OCI-LY7 (cell line): Measurements from ENCODE around the gene NUDT13. TPM values are rescaled to one million over a fixed set of nuclear protein-coding genes. Genes with fewer than 3 reads are reported as not detected.

ENCODE experiments used
- BruUV-seq: library from RNA; stranded (reverse); fragments of 400-500 nt; replicated peaks from 2 replicates; lab custom pipeline; 2021; lab: Mats Ljungman, UMichigan
- CTCF ChIA-PET: fragments of 300-600 bp; sonication (Branson Sonifier 250); formaldehyde crosslinking; loops from one replicate; lab custom pipeline; 2022; ENCODE audit warnings: antibody characterized with exemption; ENCODE audit not compliant: unreplicated experiment; lab: Charles Lee
- POLR2A ChIA-PET: fragments of 300-600 bp; sonication (Branson Sonifier 250); formaldehyde crosslinking; loops from one replicate; lab custom pipeline; 2022; ENCODE audit warnings: antibody characterized with exemption; lab: Charles Lee
- DNase-seq: peaks from one replicate; pipeline ENCODE4 v3.0.0-alpha.2; 2015; ENCODE audit warnings: low spot score
- H2AFZ ChIP-seq: fragments of 200-600 bp; sonication (generic), shearing (Covaris generic); 2 replicates; pipeline ENCODE4 v1.6.1; 2014; ENCODE audit warnings: mild to moderate bottlenecking, antibody characterized with exemption, low read length, moderate library complexity
- H3K27ac ChIP-seq: fragments of 200-600 bp; sonication (generic); 2 replicates; pipeline ENCODE4 v1.5.1; 2014; ENCODE audit warnings: mixed run types, low read depth, mild to moderate bottlenecking, moderate library complexity, low read length, inconsistent platforms; ENCODE audit not compliant: poor library complexity, severe bottlenecking
- H3K36me3 ChIP-seq: fragments of 200-600 bp; sonication (generic); 2 replicates; pipeline ENCODE4 v1.6.1; 2014; ENCODE audit warnings: mild to moderate bottlenecking, antibody characterized with exemption, low read length, moderate library complexity, mixed read lengths; ENCODE audit not compliant: insufficient read depth
- H3K4me1 ChIP-seq: fragments of 200-600 bp; sonication (generic); 2 replicates; pipeline ENCODE4 v1.5.1; 2014; ENCODE audit warnings: mild to moderate bottlenecking, low read length; ENCODE audit not compliant: insufficient read depth, poor library complexity, severe bottlenecking
- H3K4me2 ChIP-seq: fragments of 200-600 bp; sonication (generic); 2 replicates; pipeline ENCODE4 v1.6.1; 2014; ENCODE audit warnings: mild to moderate bottlenecking, low read length
- H3K4me3 ChIP-seq: fragments of 200-600 bp; sonication (generic); 2 replicates; pipeline ENCODE4 v1.5.1; 2014; ENCODE audit warnings: mild to moderate bottlenecking, low read depth, low read length; ENCODE audit not compliant: poor library complexity, severe bottlenecking
- H3K79me2 ChIP-seq: fragments of 200-600 bp; sonication (generic); 2 replicates; pipeline ENCODE4 v1.6.1; 2016; ENCODE audit warnings: low read depth, mild to moderate bottlenecking, low read length, moderate library complexity, mixed read lengths; ENCODE audit not compliant: insufficient read depth
- H3K9me2 ChIP-seq: fragments of 200-600 bp; sonication (generic); 2 replicates; pipeline ENCODE4 v1.6.1; 2016; ENCODE audit warnings: mild to moderate bottlenecking, low read length, mixed read lengths; ENCODE audit not compliant: insufficient read depth
- H3K9me3 ChIP-seq: fragments of 200-600 bp; sonication (generic); 2 replicates; pipeline ENCODE4 v1.6.1; 2014; ENCODE audit warnings: mild to moderate bottlenecking, mixed run types, low read length, mixed read lengths
- H4K20me1 ChIP-seq: fragments of 200-600 bp; sonication (generic); 2 replicates; pipeline ENCODE4 v1.6.1; 2014; ENCODE audit warnings: mild to moderate bottlenecking, antibody characterized with exemption, low read length, moderate library complexity, mixed read lengths; ENCODE audit not compliant: insufficient read depth
- EZH2phosphoT487 ChIP-seq: fragments of 200-600 bp; sonication (generic); IDR thresholded peaks from 2 replicates; pipeline ENCODE4 v1.6.1; 2018; ENCODE audit warnings: low read depth, borderline replicate concordance, mild to moderate bottlenecking, mixed run types, antibody characterized with exemption, low read length, moderate library complexity, mixed read lengths
- intact Hi-C: fragments of 100-400 bp; cut with micrococcal nuclease; formaldehyde crosslinking; loops from one replicate; pipeline ENCODE4 v1.10.0; 2022; ENCODE audit not compliant: unreplicated experiment
- total RNA-seq, 2 experiments: library from RNA; depleted of rRNA in 1 of 2; stranded (reverse); fragments of >200 nt in 1 of 2; shearing (Covaris generic) in 1 of 2; gene quantifications; 2 replicates each; pipeline ENCODE4 v1.2.3, GENCODE V29; 2014 to 2022
- TF ChIP-seq, protein P1 (sequence below): fragments of 200-600 bp; sonication (generic); conservative IDR thresholded peaks from 2 replicates; pipeline ENCODE4 v1.5.1; 2014; ENCODE audit warnings: mild to moderate bottlenecking, antibody characterized with exemption, low read length, moderate library complexity, mixed read lengths

Gene NUDT13
- total RNA-seq, 2 experiments from 2014 or later, result not detected

DNA sequence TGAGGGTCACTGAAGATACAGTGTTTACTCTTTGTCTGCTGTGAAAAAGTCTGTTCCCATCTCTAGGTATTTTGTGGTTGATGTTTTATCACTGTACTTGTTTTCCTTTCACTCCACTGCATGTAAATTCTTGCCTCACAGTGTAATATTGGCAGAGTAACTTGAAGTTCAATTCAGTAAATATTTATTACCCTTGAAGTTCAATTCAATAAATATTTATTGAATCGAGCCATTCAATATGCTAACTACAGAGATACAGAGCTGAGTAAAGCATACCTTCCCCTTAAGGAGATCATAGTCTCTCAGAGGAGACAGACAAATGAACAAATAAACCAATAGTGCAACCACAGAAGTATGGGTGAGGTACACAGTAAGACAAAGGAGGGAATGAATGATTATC lies 9.2 kb downstream of the NUDT13 start:
- DNase-seq, result no peak
- H3K9me2 ChIP-seq, result no peaks in the 10 kb centered on the region
- no TSS peak for BruUV-seq
- no peak overlapping the region for H3K27ac ChIP-seq
- H3K9me3 ChIP-seq, result no peaks in the 10 kb centered on the region
- TF ChIP-seq EZH2phosphoT487, result no peak
- TF ChIP-seq, protein P1, sequence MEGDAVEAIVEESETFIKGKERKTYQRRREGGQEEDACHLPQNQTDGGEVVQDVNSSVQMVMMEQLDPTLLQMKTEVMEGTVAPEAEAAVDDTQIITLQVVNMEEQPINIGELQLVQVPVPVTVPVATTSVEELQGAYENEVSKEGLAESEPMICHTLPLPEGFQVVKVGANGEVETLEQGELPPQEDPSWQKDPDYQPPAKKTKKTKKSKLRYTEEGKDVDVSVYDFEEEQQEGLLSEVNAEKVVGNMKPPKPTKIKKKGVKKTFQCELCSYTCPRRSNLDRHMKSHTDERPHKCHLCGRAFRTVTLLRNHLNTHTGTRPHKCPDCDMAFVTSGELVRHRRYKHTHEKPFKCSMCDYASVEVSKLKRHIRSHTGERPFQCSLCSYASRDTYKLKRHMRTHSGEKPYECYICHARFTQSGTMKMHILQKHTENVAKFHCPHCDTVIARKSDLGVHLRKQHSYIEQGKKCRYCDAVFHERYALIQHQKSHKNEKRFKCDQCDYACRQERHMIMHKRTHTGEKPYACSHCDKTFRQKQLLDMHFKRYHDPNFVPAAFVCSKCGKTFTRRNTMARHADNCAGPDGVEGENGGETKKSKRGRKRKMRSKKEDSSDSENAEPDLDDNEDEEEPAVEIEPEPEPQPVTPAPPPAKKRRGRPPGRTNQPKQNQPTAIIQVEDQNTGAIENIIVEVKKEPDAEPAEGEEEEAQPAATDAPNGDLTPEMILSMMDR, result no peak
- intact Hi-C loops, result no loop called here
- no peak overlapping the region for H2AFZ ChIP-seq
- peaks cover 13% of the 10 kb centered on the region; the same call in 1 of the 2 replicates for H3K36me3 ChIP-seq
- CTCF ChIA-PET, result no interaction called here
- POLR2A ChIA-PET, result no interaction called here
- H3K4me2 ChIP-seq, result no peak overlapping the region
- H3K4me3 ChIP-seq, result no peak overlapping the region
- H4K20me1 ChIP-seq, result no peaks in the 10 kb centered on the region
- H3K79me2 ChIP-seq, result no peaks in the 10 kb centered on the region
- H3K4me1 ChIP-seq, result no peaks in the 10 kb centered on the region

DNA sequence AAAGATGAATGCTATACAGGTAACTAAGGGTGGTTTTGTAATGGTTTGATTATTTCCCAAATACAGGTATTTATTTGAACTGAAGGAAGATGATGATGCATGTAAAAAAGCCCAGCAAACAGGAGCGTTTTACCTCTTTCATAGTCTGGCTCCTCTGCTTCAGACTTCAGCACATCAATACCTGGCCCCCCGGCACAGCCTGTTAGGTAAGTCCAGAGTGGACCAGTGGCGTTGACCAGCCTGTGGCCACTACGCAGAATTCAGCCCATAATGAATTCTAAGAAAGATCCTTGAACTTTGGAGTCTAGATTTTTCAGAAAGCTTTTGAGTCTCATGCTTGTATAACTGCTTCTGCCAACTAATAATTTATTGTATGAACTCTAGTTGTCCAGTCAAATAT lies 9.7 kb downstream of the NUDT13 start:
- intact Hi-C loops, result no loop called here
- Histone ChIP-seq H3K36me3 (peaks cover 13% of the 10 kb centered on the region; the same call in 1 of the 2 replicates), H3K4me3 (no peak overlapping the region), H4K20me1 (no peaks in the 10 kb centered on the region), H3K4me2 (no peak overlapping the region), H3K27ac (no peak overlapping the region), H3K4me1 (no peaks in the 10 kb centered on the region), H3K9me2 (no peaks in the 10 kb centered on the region), H3K79me2 (no peaks in the 10 kb centered on the region), H2AFZ (no peak overlapping the region), H3K9me3 (no peaks in the 10 kb centered on the region)
- no peak for DNase-seq
- no TSS peak for BruUV-seq
- POLR2A ChIA-PET, result interaction anchor here (0.7 kb wide), 1 partner anchor 1694 kb away, joined by 3 read pairs; no protein-coding TSS in a partner anchor
- CTCF ChIA-PET, result no interaction called here
- no peak for TF ChIP-seq EZH2phosphoT487
- TF ChIP-seq, protein P1, result no peak

GRCh38 chr10:73126343-73126742 lies 16.1 kb downstream of the NUDT13 start:
- Histone ChIP-seq H3K4me1 (no peaks in the 10 kb centered on the region), H3K9me3 (no peaks in the 10 kb centered on the region), H3K4me3 (no peak overlapping the region), H3K4me2 (no peak overlapping the region), H3K27ac (no peak overlapping the region), H3K9me2 (no peaks in the 10 kb centered on the region), H2AFZ (no peak overlapping the region), H3K36me3 (peaks cover 26% of the 10 kb centered on the region), H4K20me1 (no peaks in the 10 kb centered on the region), H3K79me2 (no peaks in the 10 kb centered on the region)
- ChIA-PET CTCF (no interaction called here), POLR2A (no interaction called here)
- DNase-seq, result no peak
- TF ChIP-seq, protein P1, result no peak
- no peak for TF ChIP-seq EZH2phosphoT487
- no TSS peak for BruUV-seq
- intact Hi-C loops, result no loop called here
